Measurements from ENCODE around the gene KRTAP10-8.

DNA sequence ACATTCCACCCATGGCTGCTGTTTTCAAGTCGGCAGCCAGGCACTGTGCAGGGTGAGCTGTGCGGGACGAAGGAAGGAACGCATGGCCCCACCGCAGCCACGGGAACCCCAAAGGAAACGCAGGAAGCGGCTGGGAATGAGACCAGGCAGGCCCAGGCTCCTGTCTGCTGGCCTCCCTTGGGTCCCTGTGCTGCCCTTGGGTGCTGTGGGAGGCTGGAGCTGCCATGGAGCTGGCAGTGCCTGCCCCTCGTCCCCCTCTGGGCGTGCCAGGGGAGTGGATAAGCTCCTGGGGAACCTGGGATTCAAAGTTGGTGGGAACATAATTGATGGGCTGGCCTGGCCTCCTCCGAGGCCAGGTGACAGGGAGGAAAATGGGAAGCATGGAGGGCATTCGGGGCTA lies 43.6 kb upstream of the KRTAP10-8 start:
- TF ChIP-seq CTCF (IDR thresholded peaks at IDR 0.05): no peak
- no peak for TF ChIP-seq POLR2A (IDR thresholded peaks at IDR 0.05; ENCODE audit: low read depth)
- no peak for TF ChIP-seq POLR2AphosphoS5 (IDR thresholded peaks at IDR 0.05)
- TF ChIP-seq EP300 (IDR thresholded peaks at IDR 0.05): no peak
